PC-9 (cell line): Measurements from ENCODE around the gene ELMO1.

Source experiments
- EZH2 ChIP-seq: fragments of 200-600 bp; sonication (generic); IDR thresholded peaks from 2 replicates; pipeline ENCODE4 v1.8.0; 2017; ENCODE audit warnings: antibody characterized with exemption, low read depth
- TF ChIP-seq, protein P1 (sequence below): fragments of 200-600 bp; sonication (generic); conservative IDR thresholded peaks from 2 replicates; pipeline ENCODE4 v1.6.1; 2017; ENCODE audit warnings: mixed run types, antibody characterized with exemption, mild to moderate bottlenecking, moderate library complexity

DNA sequence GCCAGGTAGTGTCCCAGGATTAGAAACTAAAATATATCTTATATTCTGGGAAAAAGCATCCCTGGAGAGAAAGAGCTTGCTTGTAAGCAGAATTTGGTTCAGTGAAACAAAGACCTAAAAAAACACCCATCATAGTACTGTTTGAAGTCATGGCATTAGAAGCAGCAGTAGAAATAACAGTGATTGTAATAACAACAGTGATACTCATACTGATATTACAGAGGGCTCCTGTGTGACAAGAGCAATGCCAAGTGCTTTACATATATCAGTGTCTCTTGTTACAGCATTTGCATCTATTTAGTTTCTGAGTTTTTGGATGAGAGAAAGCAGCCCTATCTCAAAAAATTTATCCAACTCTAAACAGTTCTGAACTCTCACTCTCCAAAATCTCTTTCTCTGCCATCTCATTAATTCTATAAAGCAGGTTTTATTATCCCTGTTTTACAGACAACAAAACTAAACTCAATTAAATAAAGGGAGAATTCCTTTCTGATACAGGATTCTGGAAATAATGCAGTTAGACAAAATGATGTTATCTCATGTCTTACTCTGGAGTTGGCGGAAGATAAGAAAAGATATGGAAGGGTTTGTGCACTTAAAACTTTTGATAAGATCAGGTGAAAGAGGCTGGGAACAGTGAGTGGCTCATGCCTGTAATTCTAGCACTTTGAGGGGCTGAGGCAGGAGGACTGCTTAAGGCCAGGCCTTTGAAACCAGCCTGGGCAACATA, 577.9 kb downstream of the ELMO1 start:
- TF ChIP-seq, protein P1, sequence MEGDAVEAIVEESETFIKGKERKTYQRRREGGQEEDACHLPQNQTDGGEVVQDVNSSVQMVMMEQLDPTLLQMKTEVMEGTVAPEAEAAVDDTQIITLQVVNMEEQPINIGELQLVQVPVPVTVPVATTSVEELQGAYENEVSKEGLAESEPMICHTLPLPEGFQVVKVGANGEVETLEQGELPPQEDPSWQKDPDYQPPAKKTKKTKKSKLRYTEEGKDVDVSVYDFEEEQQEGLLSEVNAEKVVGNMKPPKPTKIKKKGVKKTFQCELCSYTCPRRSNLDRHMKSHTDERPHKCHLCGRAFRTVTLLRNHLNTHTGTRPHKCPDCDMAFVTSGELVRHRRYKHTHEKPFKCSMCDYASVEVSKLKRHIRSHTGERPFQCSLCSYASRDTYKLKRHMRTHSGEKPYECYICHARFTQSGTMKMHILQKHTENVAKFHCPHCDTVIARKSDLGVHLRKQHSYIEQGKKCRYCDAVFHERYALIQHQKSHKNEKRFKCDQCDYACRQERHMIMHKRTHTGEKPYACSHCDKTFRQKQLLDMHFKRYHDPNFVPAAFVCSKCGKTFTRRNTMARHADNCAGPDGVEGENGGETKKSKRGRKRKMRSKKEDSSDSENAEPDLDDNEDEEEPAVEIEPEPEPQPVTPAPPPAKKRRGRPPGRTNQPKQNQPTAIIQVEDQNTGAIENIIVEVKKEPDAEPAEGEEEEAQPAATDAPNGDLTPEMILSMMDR, result no peak
- no peak for TF ChIP-seq EZH2
